ENCODE measurements around the gene MEGF6.
"Not testable (repeated sequence)": the region's sequence is repeated elsewhere in the genome, so short reads cannot be mapped to it uniquely, and the experiment has no call there.

Gene MEGF6

GRCh38 chr1:3594706-3595377 is 16.5 kb downstream of the MEGF6 start:
- Histone ChIP-seq H3K27me3 (ENCODE audit: control insufficient read depth in 5 of 5, insufficient read depth in 4 of 5, low read length in 5 of 5) (peaks cover 9 to 30% (median 17%) of the 10 kb centered on the region in 5 donors), H3K36me3 (ENCODE audit: control insufficient read depth in 5 of 5, insufficient read depth in 5 of 5, low read length in 5 of 5) (no peaks in the 10 kb centered on the region), H3K4me1 (ENCODE audit: control insufficient read depth in 5 of 5, insufficient read depth in 5 of 5, low read length in 5 of 5) (peaks cover 0 to 38% (median 21%) of the 10 kb centered on the region in 5 donors), H3K9ac (ENCODE audit: low read length in 5 of 5) (no peak overlapping the region), H3K27ac (ENCODE audit: low read depth, low read length) (no peak overlapping the region), H3K4me3 (ENCODE audit: low read depth in 1 of 5, low read length in 5 of 5) (no peak overlapping the region), H3K9me3 (ENCODE audit: control insufficient read depth in 5 of 5, low read length in 5 of 5) (no peaks in the 10 kb centered on the region)

GRCh38 chr1:3593745-3594144 is 17.6 kb downstream of the MEGF6 start:
- Histone ChIP-seq H3K9ac (ENCODE audit: low read length in 5 of 5) (no peak overlapping the region), H3K27ac (ENCODE audit: low read depth, low read length) (no peak overlapping the region), H3K36me3 (ENCODE audit: control insufficient read depth in 5 of 5, insufficient read depth in 5 of 5, low read length in 5 of 5) (no peaks in the 10 kb centered on the region), H3K9me3 (ENCODE audit: control insufficient read depth in 5 of 5, low read length in 5 of 5) (no peaks in the 10 kb centered on the region), H3K4me1 (ENCODE audit: control insufficient read depth in 5 of 5, insufficient read depth in 5 of 5, low read length in 5 of 5) (peaks cover 0 to 34% (median 21%) of the 10 kb centered on the region in 5 donors), H3K27me3 (ENCODE audit: control insufficient read depth in 5 of 5, insufficient read depth in 4 of 5, low read length in 5 of 5) (peaks cover 8 to 28% (median 15%) of the 10 kb centered on the region in 5 donors), H3K4me3 (ENCODE audit: low read depth in 1 of 5, low read length in 5 of 5) (no peak overlapping the region)

- Histone ChIP-seq H3K27me3 (ENCODE audit: control insufficient read depth in 5 of 5, insufficient read depth in 4 of 5, low read length in 5 of 5) (peaks cover 8 to 28% (median 16%) of the 10 kb centered on the region in 5 donors), H3K27ac (ENCODE audit: low read depth, low read length) (no peak overlapping the region), H3K36me3 (ENCODE audit: control insufficient read depth in 5 of 5, insufficient read depth in 5 of 5, low read length in 5 of 5) (no peaks in the 10 kb centered on the region), H3K4me3 (ENCODE audit: low read depth in 1 of 5, low read length in 5 of 5) (no peak overlapping the region), H3K9ac (ENCODE audit: low read length in 5 of 5) (no peak overlapping the region), H3K9me3 (ENCODE audit: control insufficient read depth in 5 of 5, low read length in 5 of 5) (no peaks in the 10 kb centered on the region), H3K4me1 (ENCODE audit: control insufficient read depth in 5 of 5, insufficient read depth in 5 of 5, low read length in 5 of 5) (peaks cover 0 to 30% (median 17%) of the 10 kb centered on the region in 5 donors)
These were observed 18.0 kb downstream of the MEGF6 start for GRCh38 chr1:3593334-3593733.

GRCh38 chr1:3590951-3591865 is 20.1 kb downstream of the MEGF6 start:
- Histone ChIP-seq H3K9me3 (ENCODE audit: control insufficient read depth in 5 of 5, low read length in 5 of 5) (no peaks in the 10 kb centered on the region), H3K9ac (ENCODE audit: low read length in 5 of 5) (no peak overlapping the region), H3K27me3 (ENCODE audit: control insufficient read depth in 5 of 5, insufficient read depth in 4 of 5, low read length in 5 of 5) (peaks cover 2 to 25% (median 8%) of the 10 kb centered on the region in 5 donors), H3K4me3 (ENCODE audit: low read depth in 1 of 5, low read length in 5 of 5) (no peak overlapping the region), H3K27ac (ENCODE audit: low read depth, low read length) (no peak overlapping the region), H3K4me1 (ENCODE audit: control insufficient read depth in 5 of 5, insufficient read depth in 5 of 5, low read length in 5 of 5) (peaks cover 0 to 15% (median 0%) of the 10 kb centered on the region in 5 donors), H3K36me3 (ENCODE audit: control insufficient read depth in 5 of 5, insufficient read depth in 5 of 5, low read length in 5 of 5) (no peaks in the 10 kb centered on the region)

GRCh38 chr1:3590139-3590763 is 21.1 kb downstream of the MEGF6 start:
- Histone ChIP-seq H3K9ac (ENCODE audit: low read length in 5 of 5) (peak overlapping the region in 1 of 5 donors; percentile 46), H3K36me3 (ENCODE audit: control insufficient read depth in 5 of 5, insufficient read depth in 5 of 5, low read length in 5 of 5) (no peaks in the 10 kb centered on the region), H3K4me3 (ENCODE audit: low read depth in 1 of 5, low read length in 5 of 5) (no peak overlapping the region), H3K9me3 (ENCODE audit: control insufficient read depth in 5 of 5, low read length in 5 of 5) (no peaks in the 10 kb centered on the region), H3K27ac (ENCODE audit: low read depth, low read length) (no peak overlapping the region), H3K4me1 (ENCODE audit: control insufficient read depth in 5 of 5, insufficient read depth in 5 of 5, low read length in 5 of 5) (peaks cover 0 to 15% (median 0%) of the 10 kb centered on the region in 5 donors), H3K27me3 (ENCODE audit: control insufficient read depth in 5 of 5, insufficient read depth in 4 of 5, low read length in 5 of 5) (peaks cover 2 to 23% (median 8%) of the 10 kb centered on the region in 5 donors)

GRCh38 chr1:3588395-3588794 is 22.9 kb downstream of the MEGF6 start:
- peaks cover 6 to 29% (median 9%) of the 10 kb centered on the region in 5 donors for H3K27me3 ChIP-seq (ENCODE audit: control insufficient read depth in 5 of 5, insufficient read depth in 4 of 5, low read length in 5 of 5)
- peaks cover 0 to 9% (median 0%) of the 10 kb centered on the region in 5 donors for H3K4me1 ChIP-seq (ENCODE audit: control insufficient read depth in 5 of 5, insufficient read depth in 5 of 5, low read length in 5 of 5)
- no peak overlapping the region for H3K9ac ChIP-seq (ENCODE audit: low read length in 5 of 5)
- H3K36me3 ChIP-seq (ENCODE audit: control insufficient read depth in 5 of 5, insufficient read depth in 5 of 5, low read length in 5 of 5), result no peaks in the 10 kb centered on the region
- H3K9me3 ChIP-seq (ENCODE audit: control insufficient read depth in 5 of 5, low read length in 5 of 5), result no peaks in the 10 kb centered on the region
- H3K27ac ChIP-seq (ENCODE audit: low read depth, low read length), result no peak overlapping the region
- no peak overlapping the region for H3K4me3 ChIP-seq (ENCODE audit: low read depth in 1 of 5, low read length in 5 of 5)

- no peak overlapping the region for H3K4me3 ChIP-seq (ENCODE audit: low read depth in 1 of 5, low read length in 5 of 5)
- H3K27me3 ChIP-seq (ENCODE audit: control insufficient read depth in 5 of 5, insufficient read depth in 4 of 5, low read length in 5 of 5), result peaks cover 6 to 25% (median 11%) of the 10 kb centered on the region in 5 donors
- no peaks in the 10 kb centered on the region for H3K36me3 ChIP-seq (ENCODE audit: control insufficient read depth in 5 of 5, insufficient read depth in 5 of 5, low read length in 5 of 5)
- peaks cover 0 to 9% (median 0%) of the 10 kb centered on the region in 5 donors for H3K4me1 ChIP-seq (ENCODE audit: control insufficient read depth in 5 of 5, insufficient read depth in 5 of 5, low read length in 5 of 5)
- no peaks in the 10 kb centered on the region for H3K9me3 ChIP-seq (ENCODE audit: control insufficient read depth in 5 of 5, low read length in 5 of 5)
- H3K9ac ChIP-seq (ENCODE audit: low read length in 5 of 5), result no peak overlapping the region
- no peak overlapping the region for H3K27ac ChIP-seq (ENCODE audit: low read depth, low read length)
These were observed 24.1 kb downstream of the MEGF6 start for GRCh38 chr1:3586986-3587759.

GRCh38 chr1:3585940-3586568 is 25.3 kb downstream of the MEGF6 start:
- Histone ChIP-seq H3K9ac (ENCODE audit: low read length in 5 of 5) (no peak overlapping the region), H3K4me1 (ENCODE audit: control insufficient read depth in 5 of 5, insufficient read depth in 5 of 5, low read length in 5 of 5) (peaks cover 0 to 9% (median 0%) of the 10 kb centered on the region in 5 donors), H3K9me3 (ENCODE audit: control insufficient read depth in 5 of 5, low read length in 5 of 5) (no peaks in the 10 kb centered on the region), H3K36me3 (ENCODE audit: control insufficient read depth in 5 of 5, insufficient read depth in 5 of 5, low read length in 5 of 5) (no peaks in the 10 kb centered on the region), H3K27ac (ENCODE audit: low read depth, low read length) (no peak overlapping the region), H3K27me3 (ENCODE audit: control insufficient read depth in 5 of 5, insufficient read depth in 4 of 5, low read length in 5 of 5) (peaks cover 6 to 33% (median 21%) of the 10 kb centered on the region in 5 donors), H3K4me3 (ENCODE audit: low read depth in 1 of 5, low read length in 5 of 5) (no peak overlapping the region)

- H3K36me3 ChIP-seq (ENCODE audit: control insufficient read depth in 5 of 5, insufficient read depth in 5 of 5, low read length in 5 of 5); H3K4me3 ChIP-seq (ENCODE audit: low read depth in 1 of 5, low read length in 5 of 5); H3K27ac ChIP-seq (ENCODE audit: low read depth, low read length); H3K4me1 ChIP-seq (ENCODE audit: control insufficient read depth in 5 of 5, insufficient read depth in 5 of 5, low read length in 5 of 5); H3K9me3 ChIP-seq (ENCODE audit: control insufficient read depth in 5 of 5, low read length in 5 of 5); H3K9ac ChIP-seq (ENCODE audit: low read length in 5 of 5): not testable (repeated sequence)
- peaks cover 4 to 34% (median 21%) of the 10 kb centered on the region in 5 donors for H3K27me3 ChIP-seq (ENCODE audit: control insufficient read depth in 5 of 5, insufficient read depth in 4 of 5, low read length in 5 of 5)
These were observed 25.9 kb downstream of the MEGF6 start for GRCh38 chr1:3585353-3585868.
